ENCODE results near the gene ASTN2.

DNA sequence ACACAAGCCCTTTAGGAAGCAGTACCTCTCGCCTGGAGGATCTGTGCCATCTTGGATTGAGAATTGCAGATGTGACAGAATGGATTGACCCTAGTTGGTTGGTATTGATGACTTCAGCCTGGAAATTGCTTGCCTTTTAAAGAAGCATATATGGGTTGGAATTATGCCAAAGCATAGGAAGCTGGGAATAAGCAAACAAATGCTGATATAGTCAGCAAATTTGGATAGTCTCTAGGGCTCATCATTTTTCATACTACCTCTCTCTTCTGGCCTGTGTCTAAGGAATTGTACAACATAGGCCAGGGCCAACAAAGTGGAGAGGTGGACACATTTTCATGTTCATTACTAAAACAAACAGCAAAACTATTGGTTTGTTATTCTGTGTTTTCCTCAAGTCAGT lies 714.6 kb downstream of the ASTN2 start:
- TF ChIP-seq CTCF (IDR thresholded peaks at IDR 0.05) (no peak), POLR2A (IDR thresholded peaks at IDR 0.05) (no peak), POLR2AphosphoS5 (IDR thresholded peaks at IDR 0.05) (no peak), EP300 (IDR thresholded peaks at IDR 0.05) (no peak)
